HepG2 (cell line): ENCODE measurements around the gene ST3GAL2. TPM values are rescaled to one million over a fixed set of nuclear protein-coding genes. Genes with fewer than 3 reads are reported as not detected.

Experiments used
- HIC2 ChIP-seq: sonication (generic); formaldehyde crosslinking; IDR thresholded peaks from 2 replicates; pipeline ENCODE4 v1.9.0; 2022; ENCODE audit warnings: low read depth, missing genetic modification reagents
- IKZF5 ChIP-seq: IDR thresholded peaks from 2 replicates; pipeline ENCODE4 v1.6.1; 2018; ENCODE audit warnings: missing genetic modification reagents, mild to moderate bottlenecking, missing compliant biosample characterization
- NR0B2 ChIP-seq: sonication (generic); formaldehyde crosslinking; IDR thresholded peaks from 2 replicates; pipeline ENCODE4 v1.4.0; 2020; ENCODE audit warnings: mild to moderate bottlenecking, missing genetic modification reagents
- TEAD3 ChIP-seq: optimal IDR thresholded peaks from 2 replicates; pipeline ENCODE3; 2016; ENCODE audit warnings: borderline replicate concordance
- TRAFD1 ChIP-seq: sonication (generic); formaldehyde crosslinking; IDR thresholded peaks from 2 replicates; pipeline ENCODE4 v1.5.1; 2020; ENCODE audit warnings: missing genetic modification reagents, mild to moderate bottlenecking, borderline replicate concordance
- XRCC5 ChIP-seq: fragments of 200-400 bp; formaldehyde crosslinking; optimal IDR thresholded peaks from 2 replicates; pipeline ENCODE3; 2017; ENCODE audit warnings: mild to moderate bottlenecking, low read length
- ZFP36L1 ChIP-seq: sonication (generic); formaldehyde crosslinking; IDR thresholded peaks from 2 replicates; pipeline ENCODE4 v1.8.0; 2022; ENCODE audit warnings: mild to moderate bottlenecking, missing genetic modification reagents, moderate library complexity
- ZNF362 ChIP-seq: sonication (generic); formaldehyde crosslinking; IDR thresholded peaks from 2 replicates; pipeline ENCODE4 v1.4.0; 2020; ENCODE audit warnings: missing genetic modification reagents, mild to moderate bottlenecking, borderline replicate concordance
- ZNF646 ChIP-seq: sonication (generic); formaldehyde crosslinking; IDR thresholded peaks from 2 replicates; pipeline ENCODE4 v1.9.0; 2021; ENCODE audit warnings: mild to moderate bottlenecking, missing genetic modification reagents
- ZNF704 ChIP-seq: sonication (generic); formaldehyde crosslinking; IDR thresholded peaks from 2 replicates; pipeline ENCODE4 v1.8.1; 2023; ENCODE audit warnings: mild to moderate bottlenecking, inconsistent platforms, moderate library complexity, missing genetic modification reagents, borderline replicate concordance
- ZNF781 ChIP-seq: sonication (generic); formaldehyde crosslinking; IDR thresholded peaks from 2 replicates; pipeline ENCODE4 v1.5.1; 2020; ENCODE audit warnings: borderline replicate concordance, mild to moderate bottlenecking, missing genetic modification reagents; ENCODE audit errors: not compliant biosample characterization
- ZNF891 ChIP-seq: sonication (generic); formaldehyde crosslinking; IDR thresholded peaks from 2 replicates; pipeline ENCODE4 v1.5.0; 2020; ENCODE audit warnings: mild to moderate bottlenecking, missing genetic modification reagents
- polyA plus RNA-seq, 8 experiments: library from polyadenylated mRNA; depleted of rRNA in 3 of 8; stranded (reverse) in 7 of 8; unstranded in 1 of 8; fragments of >200 nt; fragmentation: Illumina TruSeq in 4 of 8; extraction: Trizol in 4 of 8; gene quantifications; 2 replicates each; pipeline versions ENCODE4 v1.2.1 to v1.2.3, GENCODE V29; 2011 to 2016; ENCODE audit warnings: low read depth in 4 of 8, missing spikeins in 1 of 8, mixed read lengths in 1 of 8; ENCODE audit not compliant: insufficient read depth in 1 of 8
- total RNA-seq, 5 experiments: library from RNA; depleted of rRNA; stranded (reverse); fragments of >200 nt; fragmentation: Illumina TruSeq; extraction: Trizol; gene quantifications; 2 replicates each; pipeline ENCODE4 v1.2.3, GENCODE V29; 2016; ENCODE audit warnings: low read depth in 1 of 5

Gene ST3GAL2
- total and polyA plus RNA-seq, 2 of the 13 experiments (the other 11 are each of a cell fraction or from before 2014, with no cell fraction given), result 16.3 to 24.9 TPM

- TF ChIP-seq ZNF704 (CRISPR knock-in tag), result 0 out of 2 replicates have a peak, but pooled peaks have one; percentile 35
- peak; percentile 59; the same call in 1 of the 2 replicates for TF ChIP-seq NR0B2 (CRISPR knock-in tag)
- peak; percentile 22; the same call in 1 of the 2 replicates for TF ChIP-seq ZNF891 (CRISPR knock-in tag)
- TF ChIP-seq IKZF5, result peak; percentile 65; the same call in 1 of the 2 replicates
- peak; percentile 77; the same call in 1 of the 2 replicates for TF ChIP-seq ZNF362 (CRISPR knock-in tag)
- TF ChIP-seq XRCC5, result peak; percentile 91
- no peak for TF ChIP-seq ZNF646
- 0 out of 2 replicates have a peak, but pooled peaks have one; percentile 28 for TF ChIP-seq HIC2 (CRISPR knock-in tag)
- no peak for TF ChIP-seq ZFP36L1 (CRISPR knock-in tag)
- TF ChIP-seq TRAFD1 (CRISPR knock-in tag), result peak; percentile 86
- peak; percentile 67 for TF ChIP-seq TEAD3
- peak; percentile 46 for TF ChIP-seq ZNF781 (CRISPR knock-in tag)
Measured at GRCh38 chr16:70395345-70395901, 43.5 kb downstream of the ST3GAL2 start (continued).
